WTC11 (cell line): ENCODE results near the gene MRPL22. TPM values are rescaled to one million over a fixed set of nuclear protein-coding genes. Genes with fewer than 3 reads are reported as not detected.

Experiments used
- ATAC-seq: fragments of 200-7000 bp; cut with Tn5 transposase; 2 replicates; pipeline ENCODE4 v1.10.0; 2021; ENCODE audit warnings: mild to moderate bottlenecking, moderate library complexity
- CTCF ChIA-PET: fragments of 300-600 bp; sonication (Branson Sonifier 250); formaldehyde crosslinking; loops from one replicate; lab custom pipeline; 2021; ENCODE audit warnings: antibody characterized with exemption; lab: Charles Lee
- POLR2A ChIA-PET: fragments of 350-600 bp; sonication (Branson Sonifier 250); formaldehyde crosslinking; loops from one replicate; lab custom pipeline; 2021; ENCODE audit warnings: antibody characterized with exemption; lab: Charles Lee
- DNase-seq: peaks from one replicate; pipeline ENCODE4 v3.0.0; 2021; ENCODE audit warnings: low spot score
- H3K27ac Mint-ChIP-seq: 2 replicates; pipeline ENCODE4 v1.8.0; 2021; ENCODE audit warnings: mixed read lengths
- H3K27me3 Mint-ChIP-seq: 2 replicates; pipeline ENCODE4 v1.8.0; 2021; ENCODE audit warnings: low read depth, mild to moderate bottlenecking, moderate library complexity, mixed read lengths
- H3K36me3 Mint-ChIP-seq: 2 replicates; pipeline ENCODE4 v1.8.0; 2021; ENCODE audit warnings: mixed read lengths
- H3K4me1 Mint-ChIP-seq: 2 replicates; pipeline ENCODE4 v1.8.0; 2022; ENCODE audit warnings: mixed read lengths
- H3K4me3 Mint-ChIP-seq: 2 replicates; pipeline ENCODE4 v1.8.0; 2021; ENCODE audit warnings: mild to moderate bottlenecking, moderate library complexity, mixed read lengths
- H3K9me3 Mint-ChIP-seq: 2 replicates; pipeline ENCODE4 v1.8.0; 2021; ENCODE audit warnings: mixed read lengths
- CBFB ChIP-seq: sonication (generic); formaldehyde crosslinking; IDR thresholded peaks from 2 replicates; pipeline ENCODE4 v1.8.1; 2022; ENCODE audit warnings: mild to moderate bottlenecking, low read depth, missing genetic modification reagents
- E2F1 ChIP-seq: sonication (generic); formaldehyde crosslinking; IDR thresholded peaks from 2 replicates; pipeline ENCODE4 v1.8.0; 2022; ENCODE audit warnings: mild to moderate bottlenecking, missing genetic modification reagents
- ELF4 ChIP-seq: sonication (generic); formaldehyde crosslinking; IDR thresholded peaks from 2 replicates; pipeline ENCODE4 v1.8.1; 2022; ENCODE audit warnings: low read depth, mild to moderate bottlenecking, moderate library complexity, missing genetic modification reagents
- FOXJ3 ChIP-seq: sonication (generic); formaldehyde crosslinking; IDR thresholded peaks from 2 replicates; pipeline ENCODE4 v1.9.0; 2021; ENCODE audit warnings: missing genetic modification reagents, mild to moderate bottlenecking, borderline replicate concordance
- HMGXB4 ChIP-seq: sonication (generic); formaldehyde crosslinking; IDR thresholded peaks from 2 replicates; pipeline ENCODE4 v1.8.1; 2023; ENCODE audit warnings: mild to moderate bottlenecking, moderate library complexity, missing genetic modification reagents
- IRF2 ChIP-seq: sonication (generic); formaldehyde crosslinking; IDR thresholded peaks from 2 replicates; pipeline ENCODE4 v1.8.0; 2022; ENCODE audit warnings: low read depth, missing genetic modification reagents, borderline replicate concordance
- JUN ChIP-seq: sonication (generic); formaldehyde crosslinking; IDR thresholded peaks from 2 replicates; pipeline ENCODE4 v1.8.0; 2023; ENCODE audit warnings: mild to moderate bottlenecking, missing genetic modification reagents
- KAT7 ChIP-seq: sonication (generic); formaldehyde crosslinking; IDR thresholded peaks from 2 replicates; pipeline ENCODE4 v1.8.1; 2023; ENCODE audit warnings: missing genetic modification reagents, mild to moderate bottlenecking, borderline replicate concordance
- MAX ChIP-seq: sonication (generic); formaldehyde crosslinking; IDR thresholded peaks from 2 replicates; pipeline ENCODE4 v1.8.0; 2022; ENCODE audit warnings: mild to moderate bottlenecking, missing genetic modification reagents
- MLX ChIP-seq: sonication (generic); formaldehyde crosslinking; IDR thresholded peaks from 2 replicates; pipeline ENCODE4 v1.8.1; 2023; ENCODE audit warnings: mild to moderate bottlenecking, missing genetic modification reagents, moderate library complexity
- MYBL2 ChIP-seq: sonication (generic); formaldehyde crosslinking; IDR thresholded peaks from 2 replicates; pipeline ENCODE4 v1.8.1; 2023; ENCODE audit warnings: mild to moderate bottlenecking, moderate library complexity, missing genetic modification reagents
- TP53 ChIP-seq: sonication (generic); formaldehyde crosslinking; IDR thresholded peaks from 2 replicates; pipeline ENCODE4 v1.8.1; 2023; ENCODE audit warnings: mild to moderate bottlenecking, missing genetic modification reagents
- USF1 ChIP-seq: sonication (generic); formaldehyde crosslinking; IDR thresholded peaks from 2 replicates; pipeline ENCODE4 v1.8.0; 2022; ENCODE audit warnings: mild to moderate bottlenecking, missing genetic modification reagents
- ZMAT4 ChIP-seq: fragments of 250-450 bp; sonication (Bioruptor Pico); IDR thresholded peaks from 2 replicates; pipeline ENCODE4 v1.9.0; 2021; ENCODE audit warnings: mild to moderate bottlenecking
- ZNF219 ChIP-seq: sonication (generic); formaldehyde crosslinking; IDR thresholded peaks from 2 replicates; pipeline ENCODE4 v1.8.0; 2023; ENCODE audit warnings: missing genetic modification reagents, mild to moderate bottlenecking, borderline replicate concordance
- ZNF232 ChIP-seq: sonication (generic); formaldehyde crosslinking; IDR thresholded peaks from 2 replicates; pipeline ENCODE4 v1.8.0; 2022; ENCODE audit warnings: mild to moderate bottlenecking, missing genetic modification reagents
- ZNF263 ChIP-seq: sonication (generic); formaldehyde crosslinking; IDR thresholded peaks from 2 replicates; pipeline ENCODE4 v1.8.1; 2022; ENCODE audit warnings: low read depth, mild to moderate bottlenecking, moderate library complexity, missing genetic modification reagents
- ZNF416 ChIP-seq: fragments of 250-450 bp; sonication (Bioruptor Pico); IDR thresholded peaks from 2 replicates; pipeline ENCODE4 v1.9.0; 2021; ENCODE audit warnings: mild to moderate bottlenecking, inconsistent platforms
- ZNF512 ChIP-seq: sonication (generic); formaldehyde crosslinking; IDR thresholded peaks from 2 replicates; pipeline ENCODE4 v1.8.1; 2022; ENCODE audit warnings: missing genetic modification reagents, borderline replicate concordance
- ZSCAN18 ChIP-seq: fragments of 250-450 bp; sonication (Bioruptor Pico); IDR thresholded peaks from 2 replicates; pipeline ENCODE4 v2.1.2; 2022; ENCODE audit warnings: mild to moderate bottlenecking, moderate library complexity
- total RNA-seq: library from RNA; stranded (reverse); gene quantifications from 3 replicates; pipeline ENCODE4 v1.2.3, GENCODE V29; 2021

The MRPL22 gene
- total RNA-seq, 1 experiment from 2014 or later, result 52.0 TPM

GRCh38 chr5:154970759-154971158, 29.9 kb downstream of the MRPL22 start:
- Mint-ChIP-seq H3K36me3 (peaks cover 5% of the 10 kb centered on the region), H3K9me3 (peaks cover 3% of the 10 kb centered on the region), H3K4me3 (no peak overlapping the region), H3K27ac (no peak overlapping the region), H3K4me1 (no peaks in the 10 kb centered on the region), H3K27me3 (no peaks in the 10 kb centered on the region)
- POLR2A ChIA-PET, result interaction anchor here (0.7 kb wide), 1 partner anchor 682 kb away, joined by 3 read pairs; no protein-coding TSS in a partner anchor
- TF ChIP-seq FOXJ3 (no peak), ZSCAN18 (no peak), USF1 (CRISPR knock-in tag) (no peak), MLX (CRISPR knock-in tag) (no peak), ZNF232 (CRISPR knock-in tag) (no peak), ZNF263 (no peak), KAT7 (CRISPR knock-in tag) (no peak), MAX (CRISPR knock-in tag) (no peak), E2F1 (CRISPR knock-in tag) (no peak), MYBL2 (CRISPR knock-in tag) (no peak), TP53 (CRISPR knock-in tag) (no peak), ZNF416 (no peak), HMGXB4 (no peak), ELF4 (CRISPR knock-in tag) (no peak), IRF2 (CRISPR knock-in tag) (no peak), ZNF219 (CRISPR knock-in tag) (no peak), JUN (CRISPR knock-in tag) (no peak), CBFB (CRISPR knock-in tag) (no peak), ZNF512 (CRISPR knock-in tag) (no peak), ZMAT4 (CRISPR knock-in tag) (no peak)
- CTCF ChIA-PET, result interaction anchor here (0.7 to 3.6 kb wide), 2 partner anchors 33 to 57 kb away, joined by 3 to 63 read pairs; no protein-coding TSS in a partner anchor
- no peak for DNase-seq
- ATAC-seq, result no peak
